GM12878 (cell line): ENCODE results near the gene LRBA. TPM values are rescaled to one million over a fixed set of nuclear protein-coding genes. Genes with fewer than 3 reads are reported as not detected.

Experiments used
- ATAC-seq: fragments of 200-7000 bp; cut with Tn5 transposase; 3 replicates; pipeline ENCODE4 v1.9.1; 2020; ENCODE audit warnings: mild to moderate bottlenecking, moderate library complexity
- BruUV-seq: library from RNA; stranded (reverse); fragments of 400-500 nt; replicated peaks from 2 replicates; lab custom pipeline; 2021; lab: Mats Ljungman, UMichigan
- CTCF ChIA-PET: fragments of 300-600 bp; sonication (Branson Sonifier 250); formaldehyde crosslinking; extraction: SDS; loops from one replicate; lab custom pipeline; 2021; ENCODE audit warnings: inconsistent platforms; lab: Yijun Ruan, JAX
- POLR2A ChIA-PET: fragments of 350-600 bp; formaldehyde crosslinking; extraction: SDS; loops from one replicate; lab custom pipeline; 2021; ENCODE audit warnings: inconsistent platforms; lab: Charles Lee
- RAD21 ChIA-PET: fragments of 300-600 bp; sonication (Branson Sonifier 250); formaldehyde crosslinking; loops from one replicate; lab custom pipeline; 2023; ENCODE audit warnings: antibody characterized with exemption; ENCODE audit not compliant: unreplicated experiment; lab: Charles Lee
- SMC1A ChIA-PET: fragments of 300-600 bp; sonication (Branson Sonifier 250); formaldehyde crosslinking; loops from one replicate; lab custom pipeline; 2023; ENCODE audit not compliant: unreplicated experiment, uncharacterized antibody; lab: Charles Lee
- DNase-seq: peaks from one replicate; pipeline ENCODE4 v3.0.0-alpha.2; 2011; ENCODE audit warnings: low read depth, low spot score
- FAIRE-seq: peaks from 3 replicates; lab custom pipeline; 2011; peaks lifted over from hg19 to GRCh38; lab: Jason Lieb, UNC
- H2AFZ ChIP-seq: 2 replicates; pipeline ENCODE4 v1.6.0; 2011; ENCODE audit warnings: low read depth, low read length, control low read depth; ENCODE audit not compliant: control insufficient read depth
- H3K27ac ChIP-seq: 2 replicates; pipeline ENCODE4 v1.5.1; 2011; ENCODE audit warnings: control low read depth; ENCODE audit not compliant: control insufficient read depth, insufficient read depth
- H3K27me3 ChIP-seq, 2 experiments: replicated peaks in 1 of 2; 2 replicates each; pipeline versions ENCODE4 v1.6.0 to v1.6.1; 2011; ENCODE audit warnings: low read length in 1 of 2; ENCODE audit not compliant: control insufficient read depth in 2 of 2, insufficient read depth in 2 of 2
- H3K36me3 ChIP-seq, 2 experiments: 2 replicates each; pipeline ENCODE4 v1.5.1; 2011; ENCODE audit warnings: low read length in 1 of 2; ENCODE audit not compliant: control insufficient read depth in 2 of 2, insufficient read depth in 2 of 2
- H3K4me1 ChIP-seq: 2 replicates; pipeline ENCODE4 v1.6.1; 2011; ENCODE audit warnings: mild to moderate bottlenecking, low read length, moderate library complexity, mixed read lengths; ENCODE audit not compliant: control insufficient read depth, insufficient read depth
- H3K4me2 ChIP-seq: 2 replicates; pipeline ENCODE4 v1.6.0; 2011; ENCODE audit warnings: control low read depth; ENCODE audit not compliant: control insufficient read depth, insufficient read depth
- H3K4me3 ChIP-seq: fragments of 200-600 bp; sonication (generic); 2 replicates; pipeline ENCODE4 v1.5.1; 2016
- H3K79me2 ChIP-seq: 2 replicates; pipeline ENCODE4 v1.6.0; 2011; ENCODE audit warnings: low read length; ENCODE audit not compliant: control insufficient read depth, insufficient read depth
- H3K9ac ChIP-seq: 2 replicates; pipeline ENCODE4 v1.8.0; 2011; ENCODE audit warnings: low read length, control low read depth, mixed read lengths; ENCODE audit not compliant: control insufficient read depth, insufficient read depth
- H3K9me3 ChIP-seq: replicated peaks from 3 replicates; pipeline ENCODE4 v1.5.1; 2011; ENCODE audit warnings: mild to moderate bottlenecking, low read length; ENCODE audit not compliant: control insufficient read depth, insufficient read depth
- H4K20me1 ChIP-seq: 2 replicates; pipeline ENCODE4 v1.6.0; 2011; ENCODE audit not compliant: control insufficient read depth, insufficient read depth
- CBX5 ChIP-seq: sonication (generic); IDR thresholded peaks from 2 replicates; pipeline ENCODE4 v1.6.1; 2016; ENCODE audit warnings: low read depth, moderate library complexity, mild to moderate bottlenecking, inconsistent platforms
- CREB1 ChIP-seq: IDR thresholded peaks from 2 replicates; pipeline ENCODE4 v1.6.1; 2012; ENCODE audit warnings: low read depth, mild to moderate bottlenecking, inconsistent platforms
- DPF2 ChIP-seq: fragments of 450-650 bp; IDR thresholded peaks from 2 replicates; pipeline ENCODE4 v1.6.1; 2017; ENCODE audit warnings: mild to moderate bottlenecking
- EP300 ChIP-seq, 2 experiments: fragments of 150-350 bp in 1 of 2; IDR thresholded peaks; 2 replicates each; pipeline ENCODE4 v1.6.1; 2011 to 2012; ENCODE audit warnings: low read depth in 2 of 2, low read length in 2 of 2, borderline replicate concordance in 1 of 2, improper control_type of control experiment in 1 of 2, inconsistent platforms in 1 of 2; ENCODE audit not compliant: control insufficient read depth in 1 of 2
- EZH2 ChIP-seq: IDR thresholded peaks from 2 replicates; pipeline ENCODE4 v1.6.1; 2012; ENCODE audit warnings: low read depth, mild to moderate bottlenecking, control low read depth, inconsistent platforms, low read length, borderline replicate concordance; ENCODE audit not compliant: control insufficient read depth
- HSF1 ChIP-seq: fragments of 150-350 bp; IDR thresholded peaks from 2 replicates; pipeline ENCODE4 v1.6.1; 2014; ENCODE audit warnings: mild to moderate bottlenecking, low read depth, low read length
- MYB ChIP-seq: fragments of 150-350 bp; IDR thresholded peaks from 2 replicates; pipeline ENCODE4 v1.6.1; 2014; ENCODE audit warnings: mild to moderate bottlenecking, low read depth, low read length, borderline replicate concordance
- POU2F2 ChIP-seq: IDR thresholded peaks from 3 replicates; pipeline ENCODE4 v1.6.1; 2011; ENCODE audit warnings: low read depth, mild to moderate bottlenecking, low read length, borderline replicate concordance
- SIX5 ChIP-seq: IDR thresholded peaks from 2 replicates; pipeline ENCODE4 v1.6.1; 2011; ENCODE audit warnings: mild to moderate bottlenecking, low read depth, low read length, moderate library complexity; ENCODE audit not compliant: severe bottlenecking
- SRF ChIP-seq, 2 experiments: IDR thresholded peaks; 2 replicates each; pipeline ENCODE4 v1.6.1; 2011; ENCODE audit warnings: low read depth in 2 of 2, low read length in 2 of 2, mild to moderate bottlenecking in 1 of 2, moderate library complexity in 1 of 2
- TCF3 ChIP-seq: IDR thresholded peaks from 2 replicates; pipeline ENCODE4 v1.6.1; 2012; ENCODE audit warnings: low read depth, mild to moderate bottlenecking, low read length, borderline replicate concordance; ENCODE audit not compliant: insufficient read depth
- TCF7 ChIP-seq: IDR thresholded peaks from 2 replicates; pipeline ENCODE4 v1.6.1; 2014; ENCODE audit warnings: antibody characterized with exemption, borderline replicate concordance
- WGBS: methylation state at CpG from one replicate; pipeline ENCODE4 v1.1.6; 2016; ENCODE audit warnings: low lambda C conversion rate; ENCODE audit not compliant: insufficient replicate concordance, insufficient coverage; ENCODE audit errors: missing lambda C conversion rate; 5-methylcytosine and 5-hydroxymethylcytosine counted together
- in situ Hi-C: fragments of 300-500 bp; cut with MboI; formaldehyde crosslinking; loops from 9 replicates; pipeline ENCODE4 v1.14.3; 2018; ENCODE audit warnings: mixed read lengths
- intact Hi-C: fragments of 100-400 bp; cut with micrococcal nuclease; formaldehyde crosslinking; loops from one replicate; pipeline ENCODE4 v1.14.2; 2022; ENCODE audit not compliant: unreplicated experiment
- polyA plus RNA-seq, 11 experiments: library from polyadenylated mRNA; depleted of rRNA in 4 of 11; unstranded in 6 of 11; stranded (reverse) in 5 of 11; fragments of >200 nt; fragmentation: Nextera tagmentation in 4 of 11; fragmentation: Illumina TruSeq in 1 of 11; extraction: Ambion mirVana in 4 of 11; extraction: Trizol in 1 of 11; gene quantifications; 1 replicate in 1 of 11; 2 replicates in 10 of 11; pipeline versions ENCODE4 v1.2.1 to v1.2.3, GENCODE V29; 2011 to 2016; ENCODE audit warnings: inconsistent platforms in 2 of 11, missing spikeins in 2 of 11, low read depth in 1 of 11
- total RNA-seq, 4 experiments: library from RNA; depleted of rRNA in 3 of 4; stranded (reverse); fragments of >200 nt in 3 of 4; fragmentation: Illumina TruSeq in 1 of 4; extraction: Trizol in 1 of 4; gene quantifications; 2 replicates each; pipeline versions ENCODE4 v1.2.1 to v1.2.3, GENCODE V29; 2013 to 2021
- TF ChIP-seq, protein P1 (sequence below): fragments of 450-650 bp; IDR thresholded peaks from 2 replicates; pipeline ENCODE4 v1.6.1; 2016; ENCODE audit warnings: mild to moderate bottlenecking, moderate library complexity, borderline replicate concordance

Gene LRBA
- total and polyA plus RNA-seq, 10 of the 15 experiments (the other 5 are each of a cell fraction or from before 2014, with no cell fraction given): 20.3 to 93.4 (median 55.0) TPM

DNA sequence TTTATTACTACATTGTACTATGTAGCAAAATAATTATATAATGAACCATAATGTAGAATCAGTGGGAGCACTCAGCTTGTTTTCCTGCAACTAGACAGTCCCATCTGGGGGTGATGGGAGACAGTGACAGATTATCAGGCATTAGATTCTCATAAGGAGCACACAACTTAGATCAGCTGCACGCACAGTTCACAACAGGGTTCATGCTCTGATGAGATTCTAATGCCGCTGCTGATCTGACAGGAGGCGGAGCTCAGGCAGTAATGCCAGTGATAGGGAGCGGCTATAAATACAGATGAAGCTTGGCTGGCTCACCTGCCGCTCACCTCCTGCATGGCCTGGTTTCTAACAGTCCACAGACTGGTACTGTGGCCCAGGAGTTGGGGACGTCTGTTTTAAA lies 233.9 kb downstream of the LRBA start (continued):
- TF ChIP-seq HSF1 (no peak), SRF (IDR thresholded peaks at IDR 0.05; ENCODE audit: low read depth in 2 of 2, low read length in 2 of 2) (no peak), TCF7 (no peak), POU2F2 (no peak)
- TF ChIP-seq, all 136 proteins: peak for 0

DNA sequence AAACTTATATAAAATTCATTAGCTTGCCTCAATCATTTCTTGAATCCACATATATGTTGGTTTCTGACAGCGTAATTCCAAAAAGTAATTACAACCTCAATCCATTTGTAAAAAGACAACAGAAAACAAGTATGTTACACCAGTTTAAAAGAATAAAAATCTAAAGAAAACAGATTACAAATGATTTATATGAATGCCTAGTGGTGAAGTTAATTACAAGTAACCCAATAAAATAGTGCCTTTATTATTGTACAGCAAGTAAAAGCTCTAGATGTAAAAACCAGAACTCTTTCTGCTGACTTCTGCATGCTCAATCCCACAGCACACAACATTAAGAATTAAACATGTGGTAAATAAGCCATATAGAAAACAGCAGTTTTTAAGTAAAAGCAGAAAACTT lies 235.4 kb downstream of the LRBA start:
- in situ Hi-C loops (no loop called here), intact Hi-C loops (no loop called here)
- Histone ChIP-seq H3K9ac (no peak overlapping the region), H3K79me2 (no peaks in the 10 kb centered on the region), H3K4me2 (no peak overlapping the region), H3K27me3 (no peaks in the 10 kb centered on the region), H3K36me3 (no peaks in the 10 kb centered on the region; a peak in 1 of 4 replicates), H3K9me3 (no peaks in the 10 kb centered on the region), H4K20me1 (no peaks in the 10 kb centered on the region), H3K4me3 (no peak overlapping the region), H3K4me1 (no peaks in the 10 kb centered on the region), H2AFZ (no peak overlapping the region), H3K27ac (no peak overlapping the region)
- no TSS peak for BruUV-seq
- POLR2A ChIA-PET: no interaction called here
- FAIRE-seq (no peak), ATAC-seq (no peak), DNase-seq (no peak)
- RAD21 ChIA-PET: no interaction called here
- CTCF ChIA-PET: interaction anchor here (1.4 kb wide), 1 partner anchor 10 kb away, joined by 4 read pairs; no protein-coding TSS in a partner anchor
- SMC1A ChIA-PET: interaction anchor here (1.5 kb wide), 1 partner anchor 21 kb away, joined by 3 read pairs; no protein-coding TSS in a partner anchor
- WGBS: 100% methylated on average over 1 of the region's 1 CpG
- TF ChIP-seq DPF2 (no peak), MYB (no peak), TCF3 (no peak), EP300 (IDR thresholded peaks at IDR 0.05; ENCODE audit: borderline replicate concordance in 1 of 2, control insufficient read depth in 1 of 2, low read depth in 2 of 2, low read length in 2 of 2) (no peak), CREB1 (no peak), EZH2 (no peak), SIX5 (no peak), HSF1 (no peak), CBX5 (no peak)
- TF ChIP-seq, protein P1, sequence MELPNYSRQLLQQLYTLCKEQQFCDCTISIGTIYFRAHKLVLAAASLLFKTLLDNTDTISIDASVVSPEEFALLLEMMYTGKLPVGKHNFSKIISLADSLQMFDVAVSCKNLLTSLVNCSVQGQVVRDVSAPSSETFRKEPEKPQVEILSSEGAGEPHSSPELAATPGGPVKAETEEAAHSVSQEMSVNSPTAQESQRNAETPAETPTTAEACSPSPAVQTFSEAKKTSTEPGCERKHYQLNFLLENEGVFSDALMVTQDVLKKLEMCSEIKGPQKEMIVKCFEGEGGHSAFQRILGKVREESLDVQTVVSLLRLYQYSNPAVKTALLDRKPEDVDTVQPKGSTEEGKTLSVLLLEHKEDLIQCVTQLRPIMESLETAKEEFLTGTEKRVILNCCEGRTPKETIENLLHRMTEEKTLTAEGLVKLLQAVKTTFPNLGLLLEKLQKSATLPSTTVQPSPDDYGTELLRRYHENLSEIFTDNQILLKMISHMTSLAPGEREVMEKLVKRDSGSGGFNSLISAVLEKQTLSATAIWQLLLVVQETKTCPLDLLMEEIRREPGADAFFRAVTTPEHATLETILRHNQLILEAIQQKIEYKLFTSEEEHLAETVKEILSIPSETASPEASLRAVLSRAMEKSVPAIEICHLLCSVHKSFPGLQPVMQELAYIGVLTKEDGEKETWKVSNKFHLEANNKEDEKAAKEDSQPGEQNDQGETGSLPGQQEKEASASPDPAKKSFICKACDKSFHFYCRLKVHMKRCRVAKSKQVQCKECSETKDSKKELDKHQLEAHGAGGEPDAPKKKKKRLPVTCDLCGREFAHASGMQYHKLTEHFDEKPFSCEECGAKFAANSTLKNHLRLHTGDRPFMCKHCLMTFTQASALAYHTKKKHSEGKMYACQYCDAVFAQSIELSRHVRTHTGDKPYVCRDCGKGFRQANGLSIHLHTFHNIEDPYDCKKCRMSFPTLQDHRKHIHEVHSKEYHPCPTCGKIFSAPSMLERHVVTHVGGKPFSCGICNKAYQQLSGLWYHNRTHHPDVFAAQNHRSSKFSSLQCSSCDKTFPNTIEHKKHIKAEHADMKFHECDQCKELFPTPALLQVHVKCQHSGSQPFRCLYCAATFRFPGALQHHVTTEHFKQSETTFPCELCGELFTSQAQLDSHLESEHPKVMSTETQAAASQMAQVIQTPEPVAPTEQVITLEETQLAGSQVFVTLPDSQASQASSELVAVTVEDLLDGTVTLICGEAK: no peak
